ENCODE measurements around the gene BCAP31. TPM values are rescaled to one million over a fixed set of nuclear protein-coding genes. Genes with fewer than 3 reads are reported as not detected.

The BCAP31 gene
- total and polyA plus RNA-seq, 2 donors from 2014 or later = 218 to 246 TPM

GRCh38 chrX:153728095-153728494, 3.9 kb upstream of the BCAP31 start:
- intact Hi-C loops (cut with DNase I) = no loop called here
- Histone ChIP-seq H3K4me1 (ENCODE audit: control insufficient read depth in 2 of 3, insufficient read depth in 2 of 3, low read depth in 1 of 3, low read length in 3 of 3) (peaks cover 0 to 30% (median 8%) of the 10 kb centered on the region in 3 donors), H3K4me3 (ENCODE audit: low read length in 3 of 3) (no peak overlapping the region), H3K27me3 (ENCODE audit: control insufficient read depth, insufficient read depth, low read length) (no peaks in the 10 kb centered on the region), H3K9me3 (ENCODE audit: control insufficient read depth in 2 of 3, insufficient read depth in 1 of 3, low read length in 3 of 3) (no peaks in the 10 kb centered on the region), H3K36me3 (ENCODE audit: control insufficient read depth in 2 of 3, insufficient read depth in 3 of 3, low read length in 3 of 3) (no peaks in the 10 kb centered on the region), H3K9ac (ENCODE audit: low read length in 3 of 3) (no peak overlapping the region), H3K27ac (ENCODE audit: low read depth in 2 of 2, low read length in 2 of 2) (no peak overlapping the region)
- no peak for TF ChIP-seq CTCF (IDR thresholded peaks at IDR 0.05; ENCODE audit: borderline replicate concordance, extremely low read depth, insufficient read depth)
- DNase-seq (peak in 1 of 5 donors; percentile 51), FAIRE-seq (no peak)

GRCh38 chrX:153727123-153727931, 3.1 kb upstream of the BCAP31 start:
- Histone ChIP-seq H3K4me3 (ENCODE audit: low read length in 3 of 3) (no peak overlapping the region), H3K9ac (ENCODE audit: low read length in 3 of 3) (no peak overlapping the region), H3K27ac (ENCODE audit: low read depth in 2 of 2, low read length in 2 of 2) (peak overlapping the region; percentile 40 to 74), H3K27me3 (ENCODE audit: control insufficient read depth, insufficient read depth, low read length) (no peaks in the 10 kb centered on the region), H3K36me3 (ENCODE audit: control insufficient read depth in 2 of 3, insufficient read depth in 3 of 3, low read length in 3 of 3) (no peaks in the 10 kb centered on the region), H3K4me1 (ENCODE audit: control insufficient read depth in 2 of 3, insufficient read depth in 2 of 3, low read depth in 1 of 3, low read length in 3 of 3) (peaks cover 0 to 36% (median 8%) of the 10 kb centered on the region in 3 donors), H3K9me3 (ENCODE audit: control insufficient read depth in 2 of 3, insufficient read depth in 1 of 3, low read length in 3 of 3) (no peaks in the 10 kb centered on the region)
- no peak for TF ChIP-seq CTCF (IDR thresholded peaks at IDR 0.05; ENCODE audit: borderline replicate concordance, extremely low read depth, insufficient read depth)
- DNase-seq = peak in 1 of 5 donors; percentile 82
- intact Hi-C loops (cut with DNase I) = no loop called here
- no peak for FAIRE-seq

GRCh38 chrX:153726286-153727122, 2.3 kb upstream of the BCAP31 start:
- Histone ChIP-seq H3K4me3 (ENCODE audit: low read length in 3 of 3) (no peak overlapping the region), H3K36me3 (ENCODE audit: control insufficient read depth in 2 of 3, insufficient read depth in 3 of 3, low read length in 3 of 3) (no peaks in the 10 kb centered on the region), H3K4me1 (ENCODE audit: control insufficient read depth in 2 of 3, insufficient read depth in 2 of 3, low read depth in 1 of 3, low read length in 3 of 3) (peaks cover 0 to 36% (median 8%) of the 10 kb centered on the region in 3 donors), H3K27ac (ENCODE audit: low read depth in 2 of 2, low read length in 2 of 2) (peak overlapping the region; percentile 40 to 74), H3K27me3 (ENCODE audit: control insufficient read depth, insufficient read depth, low read length) (no peaks in the 10 kb centered on the region), H3K9ac (ENCODE audit: low read length in 3 of 3) (no peak overlapping the region), H3K9me3 (ENCODE audit: control insufficient read depth in 2 of 3, insufficient read depth in 1 of 3, low read length in 3 of 3) (no peaks in the 10 kb centered on the region)
- intact Hi-C loops (cut with DNase I) = no loop called here
- FAIRE-seq (no peak), DNase-seq (peak in 3 of 5 donors; percentile 58 to 89 (median 69))
- TF ChIP-seq CTCF (IDR thresholded peaks at IDR 0.05; ENCODE audit: borderline replicate concordance, extremely low read depth, insufficient read depth) = no peak

All from kidney (tissue), 14 donors.